Heart left ventricle (tissue), 16 donors: Measurements from ENCODE around the gene ARHGEF17. TPM values are rescaled to one million over a fixed set of nuclear protein-coding genes. Genes with fewer than 3 reads are reported as not detected.
A peak's percentile ranks its signal among the peaks of the same experiment; 100 is the strongest.

Experiments
- ATAC-seq, 4 donors: fragments of 200-7000 bp; cut with Tn5 transposase; one replicate each; pipeline ENCODE4 v1.9.1; 2020 to 2022; ENCODE audit warnings: moderate library complexity in 4 of 4, mild to moderate bottlenecking in 3 of 4, moderate number of reproducible peaks in 1 of 4
- DNase-seq, 5 donors: peaks; one replicate each; pipeline ENCODE4 v3.0.0-alpha.2; 2020
- H3K27ac ChIP-seq, 12 donors: fragments of 200-600 bp; sonication (generic) in 4 of 12; one replicate each; pipeline versions ENCODE4 v1.5.0 to v1.8.0; 2016 to 2022; ENCODE audit warnings: mild to moderate bottlenecking in 2 of 12
- H3K27me3 ChIP-seq, 9 donors: fragments of 200-600 bp; sonication (generic) in 2 of 9; one replicate each; pipeline versions ENCODE4 v1.5.1 to v1.8.0; 2016 to 2022; ENCODE audit warnings: mild to moderate bottlenecking in 3 of 9
- H3K36me3 ChIP-seq, 9 donors: fragments of 200-600 bp; sonication (generic) in 2 of 9; one replicate each; pipeline versions ENCODE4 v1.5.0 to v1.8.0; 2018 to 2022; ENCODE audit warnings: mild to moderate bottlenecking in 2 of 9
- H3K4me1 ChIP-seq, 12 donors: fragments of 200-600 bp; sonication (generic) in 4 of 12; one replicate each; pipeline versions ENCODE4 v1.5.0 to v1.8.0; 2016 to 2022; ENCODE audit warnings: mild to moderate bottlenecking in 3 of 12
- H3K4me3 ChIP-seq, 12 donors: fragments of 200-600 bp; sonication (generic) in 4 of 12; one replicate each; pipeline versions ENCODE4 v1.5.0 to v1.8.0; 2017 to 2022; ENCODE audit warnings: mild to moderate bottlenecking in 9 of 12, moderate library complexity in 4 of 12
- H3K9me3 ChIP-seq, 12 donors: fragments of 200-600 bp; sonication (generic) in 4 of 12; one replicate each; pipeline versions ENCODE4 v1.5.0 to v1.8.0; 2016 to 2022; ENCODE audit warnings: mild to moderate bottlenecking in 1 of 12
- CTCF ChIP-seq, 12 donors: fragments of 200-600 bp; sonication (generic) in 4 of 12; IDR thresholded peaks; one replicate each; pipeline versions ENCODE4 v1.5.0 to v1.8.0; 2018 to 2022; ENCODE audit warnings: antibody characterized with exemption in 12 of 12, mild to moderate bottlenecking in 5 of 12
- POLR2A ChIP-seq, 2 donors: fragments of 450-650 bp; IDR thresholded peaks; one replicate each; pipeline ENCODE4 v1.6.1; 2017; ENCODE audit warnings: antibody characterized with exemption in 2 of 2, mild to moderate bottlenecking in 2 of 2, moderate library complexity in 2 of 2
- WGBS, 4 donors: extraction: QIAGEN DNeasy Blood & Tissue Kit in 2 of 4; methylation state at CpG; one replicate each; pipeline versions ENCODE4 v1.1.5 to v1.1.7; 2013 to 2018; 5-methylcytosine and 5-hydroxymethylcytosine counted together
- intact Hi-C, 10 donors: fragments of 100-400 bp; cut with DNase I; formaldehyde crosslinking; loops; one replicate each; pipeline versions ENCODE4 v1.11.1 to v1.14.2; 2022
- polyA plus RNA-seq, 2 donors: library from polyadenylated mRNA; stranded (reverse); fragments of 200-250 nt; gene quantifications; one replicate each; pipeline ENCODE4 v1.2.3, GENCODE V29; 2013
- total RNA-seq, 9 donors: library from RNA; depleted of rRNA in 2 of 9; stranded (reverse); fragments of >200 nt in 2 of 9; fragmentation: NEBNext Ultra II Directional in 3 of 9; extraction: Animal tissue kit (Norgen Biotek cat#: 25700) in 3 of 9; gene quantifications; one replicate each; pipeline versions ENCODE4 v1.1.0 to v1.2.4, GENCODE V29; 2016 to 2023
- donor health status: ischemic (EF 13 %, LVEDD 7.1; RV severe dilation, severe dysfunction).
- donor health status: healthy with polysubstance abuse.
- donor health status: DM: no; HTN: yes; CAD: no.
- donor health status: DM: no; HTN: no; CAD: no.
- donor health status: ischemic (EF 25% LVEDD 6.9; RV normal size, moderate dysfunction).
- donor health status: ischemic (EF 25% LVEDD 5.7; RV mildly dilated, moderate dysfunction).
- donor health status: healthy.
- donor health status: DM: yes; HTN: yes; CAD: no.
- donor health status: ischemic (EF 35%, LVEDD 5.7; RV mildly dilated, moderate dysfunction).
- donor health status: nonischemic (EF 11% LVEDD 7.7; RV severe dilation, severe dysfunction).
- donor health status: DM: yes; HTN: yes; CAD: no.
- donor health status: PGD.
- donor health status: ischemic (EF 29% LVEDD 5.4; RV normal size, mild dysfunction).
- donor health status: nonischemic (EF 23%, LVEDD 6.1; RV moderate dilation, normal function).

ARHGEF17 gene
- total and polyA plus RNA-seq, 11 donors, result 27.5 to 83.9 (median 56.5) TPM

- Histone ChIP-seq H3K27ac (peak overlapping the region in 4 of 12 donors; percentile 3 to 96 (median 30)), H3K36me3 (no peaks in the 10 kb centered on the region), H3K27me3 (no peaks in the 10 kb centered on the region), H3K9me3 (no peaks in the 10 kb centered on the region), H3K4me1 (peaks cover 0 to 89% (median 54%) of the 10 kb centered on the region in 12 donors), H3K4me3 (no peak overlapping the region)
- ATAC-seq, result no peak
- 81 to 100% (median 89%) methylated on average over 2 to 7 of the region's 7 CpGs for WGBS, 4 donors
- no peak for DNase-seq
- intact Hi-C loops, result no loop called here
- TF ChIP-seq CTCF (IDR thresholded peaks at IDR 0.05) (no peak), POLR2A (IDR thresholded peaks at IDR 0.05) (no peak)
Measured at GRCh38 chr11:73380331-73380730, 72.3 kb downstream of the ARHGEF17 start.

- no peaks in the 10 kb centered on the region for H3K36me3 ChIP-seq
- TF ChIP-seq POLR2A (IDR thresholded peaks at IDR 0.05) (no peak), CTCF (IDR thresholded peaks at IDR 0.05) (peak in 2 of 12 donors; percentile 13 to 23)
- H3K4me1 ChIP-seq, result peaks cover 1 to 89% (median 57%) of the 10 kb centered on the region in 12 donors
- peak in 1 of 4 donors; percentile 15 for ATAC-seq
- H3K27me3 ChIP-seq, result no peaks in the 10 kb centered on the region
- H3K9me3 ChIP-seq, result no peaks in the 10 kb centered on the region
- H3K4me3 ChIP-seq, result no peak overlapping the region
- 78 to 87% (median 81%) methylated on average over 4 of the region's 4 CpGs for WGBS, 4 donors
- intact Hi-C loops, result no loop called here
- DNase-seq, result no peak
- H3K27ac ChIP-seq, result peak overlapping the region in 4 of 12 donors; percentile 3 to 96 (median 35)
Measured at GRCh38 chr11:73380897-73381410, 72.9 kb downstream of the ARHGEF17 start.

DNA sequence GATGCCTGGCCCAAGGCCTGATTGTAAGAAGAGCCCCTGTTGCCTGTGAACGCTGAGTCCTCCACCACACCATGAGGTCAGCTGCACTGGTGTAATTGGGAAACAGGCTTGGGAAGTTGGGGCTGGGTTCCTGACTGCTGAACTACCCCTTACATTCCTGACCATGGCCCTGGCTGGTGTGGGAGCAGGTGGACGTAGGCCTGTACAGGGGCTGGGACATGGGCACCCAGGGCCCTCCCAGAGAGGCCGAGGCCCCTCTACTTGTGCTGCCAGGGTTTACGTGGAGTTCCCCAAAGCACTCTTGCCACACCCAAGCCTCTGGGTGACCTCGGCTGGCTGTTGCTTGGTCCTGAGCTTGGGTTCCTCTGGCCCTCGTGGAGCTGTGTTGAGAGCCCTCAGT lies 73.5 kb downstream of the ARHGEF17 start:
- DNase-seq (no peak), ATAC-seq (no peak)
- H3K27ac ChIP-seq, result peak overlapping the region in 2 of 12 donors; percentile 22 to 96
- no peak for TF ChIP-seq POLR2A (IDR thresholded peaks at IDR 0.05)
- no peak for TF ChIP-seq CTCF (IDR thresholded peaks at IDR 0.05)
- intact Hi-C loops, result no loop called here
- peaks cover 2 to 95% (median 60%) of the 10 kb centered on the region in 12 donors for H3K4me1 ChIP-seq
- WGBS, 4 donors, result 80 to 93% (median 88%) methylated on average over 3 to 6 of the region's 6 CpGs
- no peak overlapping the region for H3K4me3 ChIP-seq
- no peaks in the 10 kb centered on the region for H3K9me3 ChIP-seq
- no peaks in the 10 kb centered on the region for H3K27me3 ChIP-seq
- no peaks in the 10 kb centered on the region for H3K36me3 ChIP-seq

DNA sequence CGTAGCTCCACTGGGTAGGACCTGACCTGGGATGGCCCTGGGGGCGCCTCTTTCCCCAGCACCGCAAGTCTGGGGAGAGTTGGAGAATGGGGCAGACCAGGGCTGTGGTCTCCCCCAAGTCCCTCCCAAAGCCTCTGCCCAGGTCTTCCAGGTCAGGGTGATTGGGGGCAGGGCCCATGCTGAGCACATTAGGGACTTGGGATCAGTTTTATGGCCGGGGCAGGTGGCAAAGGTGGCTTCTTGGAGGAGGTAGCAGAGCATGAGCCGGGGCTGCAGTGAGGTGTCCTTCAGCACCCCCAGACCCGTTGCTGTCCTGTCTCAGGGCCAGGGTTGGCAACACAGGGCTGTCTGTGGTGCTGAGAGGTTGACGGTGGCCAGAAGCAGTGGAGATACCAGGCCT lies 74.1 kb downstream of the ARHGEF17 start:
- Histone ChIP-seq H3K4me1 (peaks cover 2 to 100% (median 56%) of the 10 kb centered on the region in 12 donors), H3K4me3 (no peak overlapping the region), H3K9me3 (no peaks in the 10 kb centered on the region), H3K36me3 (no peaks in the 10 kb centered on the region), H3K27me3 (no peaks in the 10 kb centered on the region), H3K27ac (peak overlapping the region in 1 of 12 donors; percentile 96)
- TF ChIP-seq CTCF (IDR thresholded peaks at IDR 0.05), result no peak
- no peak for TF ChIP-seq POLR2A (IDR thresholded peaks at IDR 0.05)
- DNase-seq (no peak), ATAC-seq (no peak)
- intact Hi-C loops, result no loop called here
- 71 to 96% (median 89%) methylated on average over 5 to 7 of the region's 7 CpGs for WGBS, 4 donors
